Skeletal muscle satellite cell (primary cell): Measurements from ENCODE around the gene FAM228B.
"Not testable (repeated sequence)": the region's sequence is repeated elsewhere in the genome, so short reads cannot be mapped to it uniquely, and the experiment has no call there.

Experiments
- H3K27me3 ChIP-seq: 2 replicates; pipeline ENCODE4 v1.7.0; 2013; ENCODE audit warnings: low read length; ENCODE audit not compliant: control insufficient read depth, insufficient read depth
- H3K36me3 ChIP-seq: 2 replicates; pipeline ENCODE4 v1.7.0; 2013; ENCODE audit warnings: mild to moderate bottlenecking, control low read depth, low read length; ENCODE audit not compliant: insufficient read depth
- H3K4me1 ChIP-seq: 2 replicates; pipeline ENCODE4 v1.7.0; 2013; ENCODE audit warnings: low read length; ENCODE audit not compliant: control insufficient read depth, insufficient read depth
- H3K4me2 ChIP-seq: 2 replicates; pipeline ENCODE4 v1.7.0; 2013; ENCODE audit warnings: mild to moderate bottlenecking, low read length
- H3K4me3 ChIP-seq: 2 replicates; pipeline ENCODE4 v1.7.0; 2013; ENCODE audit warnings: low read length
- H3K9ac ChIP-seq: 2 replicates; pipeline ENCODE4 v1.7.0; 2013; ENCODE audit warnings: mild to moderate bottlenecking, low read depth, low read length, moderate library complexity
- H3K9me3 ChIP-seq: replicated peaks from 2 replicates; pipeline ENCODE4 v1.7.0; 2013; ENCODE audit warnings: mild to moderate bottlenecking, control low read depth, low read length

Gene FAM228B

DNA sequence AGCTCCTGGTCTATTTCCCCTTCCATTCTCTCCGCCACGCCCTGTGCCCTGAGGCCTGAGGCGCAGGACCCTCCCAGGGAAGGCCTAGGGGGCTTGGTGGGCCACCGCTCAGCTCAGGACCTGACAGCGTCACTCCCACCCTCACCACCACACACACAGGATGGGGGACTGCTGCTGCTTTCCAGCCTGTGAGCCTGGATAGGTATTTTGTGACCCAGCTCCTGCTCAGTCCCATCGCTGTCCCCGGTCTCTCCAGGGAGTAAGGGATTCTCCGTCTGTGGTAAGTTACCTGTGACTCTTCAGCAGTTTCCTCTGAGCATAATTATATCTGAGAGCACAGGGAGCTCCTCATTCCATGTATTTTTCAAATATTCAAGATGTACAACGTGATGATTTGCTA, 67.9 kb downstream of the FAM228B start:
- Histone ChIP-seq H3K4me1 (no peaks in the 10 kb centered on the region), H3K4me3 (no peak overlapping the region), H3K9me3 (no peaks in the 10 kb centered on the region), H3K27me3 (no peaks in the 10 kb centered on the region), H3K36me3 (no peaks in the 10 kb centered on the region), H3K9ac (no peak overlapping the region), H3K4me2 (no peak overlapping the region)

GRCh38 chr2:24191848-24192247, 68.6 kb downstream of the FAM228B start:
- H3K4me2 ChIP-seq = no peak overlapping the region
- no peak overlapping the region for H3K4me3 ChIP-seq
- no peaks in the 10 kb centered on the region for H3K9me3 ChIP-seq
- no peaks in the 10 kb centered on the region for H3K4me1 ChIP-seq
- H3K36me3 ChIP-seq = no peaks in the 10 kb centered on the region
- H3K9ac ChIP-seq = no peak overlapping the region
- no peaks in the 10 kb centered on the region for H3K27me3 ChIP-seq

DNA sequence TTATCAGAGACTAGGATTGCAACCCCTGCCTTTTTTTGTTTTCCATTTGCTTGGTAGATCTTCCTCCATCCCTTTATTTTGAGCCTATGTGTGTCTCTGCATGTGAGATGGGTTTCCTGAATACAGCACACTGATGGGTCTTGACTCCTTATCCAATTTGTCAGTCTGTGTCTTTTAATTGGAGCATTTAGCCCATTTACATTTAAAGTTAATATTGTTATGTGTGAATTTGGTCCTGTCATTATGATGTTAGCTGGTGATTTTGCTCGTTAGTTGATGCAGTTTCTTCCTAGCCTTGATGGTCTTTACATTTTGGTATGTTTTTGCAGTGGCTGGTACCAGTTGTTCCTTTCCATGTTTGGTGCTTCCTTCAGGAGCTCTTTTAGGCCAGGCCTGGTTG, 73.9 kb downstream of the FAM228B start:
- H3K4me2 ChIP-seq, H3K9me3 ChIP-seq, H3K4me3 ChIP-seq, H3K36me3 ChIP-seq, H3K4me1 ChIP-seq, H3K27me3 ChIP-seq, H3K9ac ChIP-seq: not testable (repeated sequence)

DNA sequence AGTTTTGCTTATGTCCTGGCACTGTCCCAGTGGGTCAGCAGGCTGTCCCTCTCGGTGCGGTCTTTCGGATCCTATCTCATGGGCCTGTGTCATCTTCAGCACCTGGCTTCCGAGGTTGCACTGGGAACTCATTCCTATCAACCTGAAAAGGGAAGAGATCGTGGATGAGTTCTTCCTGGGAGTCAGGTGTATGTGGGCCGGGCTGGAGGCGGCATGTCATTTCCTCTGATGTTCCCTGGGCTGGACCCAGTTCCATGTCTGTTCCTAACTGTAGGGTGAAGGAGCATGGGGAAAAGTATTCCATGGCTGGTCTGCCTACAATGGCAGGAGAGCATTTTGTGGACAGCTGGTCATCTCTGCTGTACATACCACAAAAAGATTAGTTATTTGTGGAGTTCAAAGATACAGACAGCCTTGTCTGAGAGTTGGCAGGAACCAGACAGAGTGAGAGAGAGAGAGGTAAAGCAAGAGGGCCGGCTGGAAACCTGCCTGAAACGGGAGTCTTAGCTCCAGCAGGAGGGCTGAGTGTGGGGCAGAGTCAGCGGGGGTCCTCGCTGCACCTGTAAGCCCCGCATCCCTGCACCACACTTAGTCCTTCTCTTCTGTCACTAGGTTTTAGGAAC, 76.8 kb downstream of the FAM228B start:
- no peak overlapping the region for H3K4me2 ChIP-seq
- H3K4me3 ChIP-seq = no peak overlapping the region
- H3K36me3 ChIP-seq = peaks cover 10% of the 10 kb centered on the region
- no peaks in the 10 kb centered on the region for H3K27me3 ChIP-seq
- H3K4me1 ChIP-seq = no peaks in the 10 kb centered on the region
- H3K9me3 ChIP-seq = no peaks in the 10 kb centered on the region
- no peak overlapping the region for H3K9ac ChIP-seq

GRCh38 chr2:24200799-24201198, 77.5 kb downstream of the FAM228B start:
- peaks cover 10% of the 10 kb centered on the region for H3K36me3 ChIP-seq
- H3K4me3 ChIP-seq = no peak overlapping the region
- H3K9me3 ChIP-seq = no peaks in the 10 kb centered on the region
- H3K9ac ChIP-seq = no peak overlapping the region
- no peaks in the 10 kb centered on the region for H3K27me3 ChIP-seq
- H3K4me1 ChIP-seq = no peaks in the 10 kb centered on the region
- H3K4me2 ChIP-seq = no peak overlapping the region

DNA sequence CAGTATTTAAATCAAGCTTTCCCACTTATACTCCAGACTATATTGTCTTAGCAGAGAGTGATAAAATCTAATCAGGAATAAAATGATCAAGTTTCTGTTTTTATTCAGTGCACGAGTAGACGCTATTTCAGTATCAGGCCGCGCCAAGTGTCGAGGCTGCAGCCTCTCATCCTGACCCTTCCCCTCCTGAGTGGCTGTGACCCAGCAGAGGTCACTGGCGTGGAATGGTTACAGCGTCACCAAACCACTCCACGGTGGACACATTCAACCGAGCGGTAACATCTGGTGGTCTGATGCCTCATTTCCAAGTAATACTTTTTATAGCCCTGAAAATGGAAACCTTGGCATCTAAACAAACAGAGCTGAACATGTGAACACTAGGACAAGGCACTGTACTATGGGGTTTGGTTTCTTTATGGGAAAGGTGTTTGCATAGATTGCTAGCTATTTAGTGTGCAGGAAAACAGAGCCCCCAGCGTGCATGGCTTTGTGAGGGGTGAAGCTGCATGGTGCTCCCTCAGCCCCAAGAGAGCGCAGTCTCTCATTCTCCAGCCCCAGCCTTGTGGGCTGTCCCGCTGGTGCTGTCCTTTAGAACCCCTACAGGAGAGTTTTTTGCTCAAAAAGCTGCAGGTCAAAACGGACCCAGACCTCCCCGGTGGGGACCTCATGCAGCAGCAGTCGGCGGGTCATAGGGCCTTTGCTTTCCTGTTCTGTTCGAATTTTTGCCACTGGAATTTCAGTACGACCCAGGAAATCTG, 79.9 kb downstream of the FAM228B start:
- Histone ChIP-seq H3K9ac (no peak overlapping the region), H3K4me1 (no peaks in the 10 kb centered on the region), H3K4me3 (no peak overlapping the region), H3K27me3 (no peaks in the 10 kb centered on the region), H3K9me3 (no peaks in the 10 kb centered on the region), H3K36me3 (peaks cover 10% of the 10 kb centered on the region), H3K4me2 (no peak overlapping the region)

DNA sequence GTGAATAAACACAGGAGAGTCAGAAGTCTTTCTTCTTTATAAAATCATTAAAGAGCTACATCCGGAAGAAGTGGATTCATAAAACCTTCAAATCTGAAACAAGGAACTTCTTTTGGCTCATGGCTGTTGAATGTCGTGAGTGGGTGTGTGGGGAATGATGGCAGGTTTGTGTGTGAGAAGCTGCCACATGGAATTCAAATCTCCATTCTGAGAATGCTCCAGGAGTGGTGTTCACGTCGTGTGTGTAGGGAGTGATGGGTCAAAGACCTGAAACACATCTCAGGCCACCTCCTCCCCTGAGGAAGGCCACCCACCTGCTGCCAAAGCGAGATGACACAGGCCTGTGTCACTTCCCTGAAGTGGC, 80.5 kb downstream of the FAM228B start:
- no peak overlapping the region for H3K4me2 ChIP-seq
- no peak overlapping the region for H3K9ac ChIP-seq
- H3K27me3 ChIP-seq = no peaks in the 10 kb centered on the region
- H3K4me1 ChIP-seq = no peaks in the 10 kb centered on the region
- peaks cover 15% of the 10 kb centered on the region for H3K36me3 ChIP-seq
- no peak overlapping the region for H3K4me3 ChIP-seq
- no peaks in the 10 kb centered on the region for H3K9me3 ChIP-seq

DNA sequence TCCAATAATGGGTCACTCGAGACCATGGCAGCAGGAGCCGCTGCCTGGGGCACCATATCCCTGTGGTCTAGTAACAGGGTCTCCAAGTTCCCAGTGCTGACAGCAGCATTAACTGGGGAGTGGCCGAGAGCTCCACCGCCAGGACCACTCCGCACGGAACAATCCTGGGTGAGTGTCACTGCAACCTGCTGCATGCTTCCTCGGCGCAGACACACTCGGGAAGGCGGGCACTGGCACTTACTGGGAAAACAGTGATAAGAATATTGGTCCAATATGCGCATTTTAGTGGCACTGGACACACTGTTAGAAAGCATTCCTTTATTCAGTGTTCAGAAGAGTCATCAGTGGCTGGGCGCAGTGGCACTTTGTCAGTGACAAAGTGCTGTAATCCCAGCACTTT, 81.2 kb downstream of the FAM228B start:
- H3K36me3 ChIP-seq = peaks cover 23% of the 10 kb centered on the region
- no peak overlapping the region for H3K4me2 ChIP-seq
- H3K9me3 ChIP-seq = no peaks in the 10 kb centered on the region
- H3K9ac ChIP-seq = no peak overlapping the region
- no peaks in the 10 kb centered on the region for H3K27me3 ChIP-seq
- H3K4me1 ChIP-seq = no peaks in the 10 kb centered on the region
- H3K4me3 ChIP-seq = no peak overlapping the region

DNA sequence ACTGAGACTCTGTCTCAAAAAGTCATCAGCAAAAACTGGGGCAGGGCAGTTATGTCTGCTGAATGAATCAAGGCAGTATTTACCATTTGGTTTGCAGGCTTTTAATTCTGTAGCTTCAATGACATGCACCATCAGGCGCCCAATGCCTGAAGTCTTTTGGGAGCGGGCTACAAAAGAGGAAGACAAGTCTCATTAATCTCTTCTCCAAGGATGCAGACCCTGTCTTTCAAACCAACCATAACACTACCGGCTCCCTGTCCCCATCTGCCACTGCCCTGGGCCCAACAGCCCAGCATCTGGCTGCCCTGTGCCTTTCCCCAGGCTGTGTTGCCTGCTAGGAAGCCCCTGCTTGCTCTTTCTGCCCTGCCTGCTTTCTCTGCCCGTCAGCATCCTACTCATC, 81.9 kb downstream of the FAM228B start:
- H3K4me3 ChIP-seq = no peak overlapping the region
- no peak overlapping the region for H3K9ac ChIP-seq
- H3K27me3 ChIP-seq = no peaks in the 10 kb centered on the region
- no peaks in the 10 kb centered on the region for H3K9me3 ChIP-seq
- H3K4me1 ChIP-seq = no peaks in the 10 kb centered on the region
- no peak overlapping the region for H3K4me2 ChIP-seq
- peaks cover 25% of the 10 kb centered on the region for H3K36me3 ChIP-seq

GRCh38 chr2:24206242-24206641, 83.0 kb downstream of the FAM228B start:
- H3K4me1 ChIP-seq = no peaks in the 10 kb centered on the region
- H3K36me3 ChIP-seq = peaks cover 25% of the 10 kb centered on the region
- no peak overlapping the region for H3K4me2 ChIP-seq

DNA sequence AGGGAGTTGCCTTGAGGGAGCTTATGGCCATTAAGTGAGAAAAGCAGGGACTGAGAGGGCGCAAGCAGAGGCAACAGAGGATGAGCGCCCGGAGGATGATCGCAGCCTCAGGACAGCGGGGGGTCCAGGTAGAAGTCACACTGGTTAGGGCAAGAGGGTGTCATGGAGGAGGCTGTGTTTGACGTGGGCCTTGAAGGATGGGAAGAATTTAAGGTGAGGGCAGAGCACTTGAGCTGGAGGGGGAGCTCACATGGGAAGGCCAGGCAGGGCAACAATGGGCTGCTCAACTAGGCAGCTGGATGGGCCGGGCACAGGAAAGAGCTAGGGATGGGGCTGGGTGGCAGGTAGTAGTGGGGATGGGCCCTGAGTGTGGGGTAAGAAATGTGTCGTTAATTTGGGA, 83.4 kb downstream of the FAM228B start:
- H3K4me2 ChIP-seq = no peak overlapping the region
- no peak overlapping the region for H3K9ac ChIP-seq
- H3K4me1 ChIP-seq = no peaks in the 10 kb centered on the region
- no peaks in the 10 kb centered on the region for H3K27me3 ChIP-seq
- H3K4me3 ChIP-seq = no peak overlapping the region
- H3K36me3 ChIP-seq = peaks cover 25% of the 10 kb centered on the region
- H3K9me3 ChIP-seq = no peaks in the 10 kb centered on the region

More at GRCh38 chr2:24206242-24206641, 83.0 kb downstream of the FAM228B start:
- Histone ChIP-seq H3K9me3 (no peaks in the 10 kb centered on the region), H3K9ac (no peak overlapping the region), H3K27me3 (no peaks in the 10 kb centered on the region), H3K4me3 (no peak overlapping the region)

GRCh38 chr2:24207359-24207758, 84.1 kb downstream of the FAM228B start:
- H3K36me3 ChIP-seq = peaks cover 25% of the 10 kb centered on the region
- no peak overlapping the region for H3K9ac ChIP-seq

More at GRCh38 chr2:24207359-24207758, 84.1 kb downstream of the FAM228B start:
- no peaks in the 10 kb centered on the region for H3K27me3 ChIP-seq
- H3K4me1 ChIP-seq = no peaks in the 10 kb centered on the region
- no peaks in the 10 kb centered on the region for H3K9me3 ChIP-seq
- no peak overlapping the region for H3K4me2 ChIP-seq
- H3K4me3 ChIP-seq = no peak overlapping the region
